Osteocyte (in vitro differentiated cells): ENCODE data around the gene OR2A12. TPM values are rescaled to one million over a fixed set of nuclear protein-coding genes. Genes with fewer than 3 reads are reported as not detected.

Experiments used
- DNase-seq: peaks from one replicate; pipeline ENCODE4 v3.0.0; 2021; ENCODE audit warnings: mixed read lengths; ENCODE audit not compliant: unreplicated experiment; ENCODE audit errors: extremely low spot score
- H3K27ac Mint-ChIP-seq: one replicate; pipeline ENCODE4 v1.8.0; 2021; ENCODE audit warnings: mild to moderate bottlenecking, mixed read lengths; ENCODE audit not compliant: unreplicated experiment
- H3K27me3 Mint-ChIP-seq: one replicate; pipeline ENCODE4 v1.8.0; 2021; ENCODE audit warnings: mixed read lengths; ENCODE audit not compliant: unreplicated experiment
- H3K36me3 Mint-ChIP-seq: one replicate; pipeline ENCODE4 v1.8.0; 2021; ENCODE audit warnings: mixed read lengths; ENCODE audit not compliant: unreplicated experiment
- H3K4me1 Mint-ChIP-seq: one replicate; pipeline ENCODE4 v1.8.0; 2021; ENCODE audit warnings: mixed read lengths; ENCODE audit not compliant: unreplicated experiment
- H3K4me3 Mint-ChIP-seq: one replicate; pipeline ENCODE4 v1.8.0; 2021; ENCODE audit warnings: mild to moderate bottlenecking, moderate library complexity, mixed read lengths; ENCODE audit not compliant: unreplicated experiment
- H3K9me3 Mint-ChIP-seq: one replicate; pipeline ENCODE4 v1.8.0; 2021; ENCODE audit warnings: mixed read lengths; ENCODE audit not compliant: unreplicated experiment
- CTCF ChIP-seq: fragments of 200-600 bp; sonication (generic); IDR thresholded peaks from 2 replicates; pipeline ENCODE4 v1.5.0; 2021; ENCODE audit warnings: antibody characterized with exemption, mild to moderate bottlenecking, moderate library complexity
- total RNA-seq: library from RNA; stranded (reverse); gene quantifications from 2 replicates; pipeline ENCODE4 v1.2.1, GENCODE V29; 2021

The OR2A12 gene
- total RNA-seq, 1 donor from 2014 or later, result not detected

- H3K9me3 Mint-ChIP-seq, result no peaks in the 10 kb centered on the region
- no peak for DNase-seq
- no peak overlapping the region for H3K27ac Mint-ChIP-seq
- no peaks in the 10 kb centered on the region for H3K36me3 Mint-ChIP-seq
- H3K4me3 Mint-ChIP-seq, result no peak overlapping the region
- TF ChIP-seq CTCF, result no peak
- H3K4me1 Mint-ChIP-seq, result no peaks in the 10 kb centered on the region
- peaks cover 24% of the 10 kb centered on the region for H3K27me3 Mint-ChIP-seq
Observed at GRCh38 chr7:144098776-144099175, 12.7 kb downstream of the OR2A12 start.

- TF ChIP-seq CTCF, result no peak
- H3K4me1 Mint-ChIP-seq, result no peaks in the 10 kb centered on the region
- no peak overlapping the region for H3K27ac Mint-ChIP-seq
- H3K36me3 Mint-ChIP-seq, result no peaks in the 10 kb centered on the region
- peaks cover 31% of the 10 kb centered on the region for H3K27me3 Mint-ChIP-seq
- H3K4me3 Mint-ChIP-seq, result no peak overlapping the region
- no peak for DNase-seq
- H3K9me3 Mint-ChIP-seq, result no peaks in the 10 kb centered on the region
Observed at GRCh38 chr7:144100607-144101006, 14.5 kb downstream of the OR2A12 start.

- no peak for DNase-seq
- TF ChIP-seq CTCF, result no peak
- no peaks in the 10 kb centered on the region for H3K36me3 Mint-ChIP-seq
- H3K27me3 Mint-ChIP-seq, result peaks cover 37% of the 10 kb centered on the region
- no peaks in the 10 kb centered on the region for H3K4me1 Mint-ChIP-seq
- no peak overlapping the region for H3K4me3 Mint-ChIP-seq
- no peaks in the 10 kb centered on the region for H3K9me3 Mint-ChIP-seq
- H3K27ac Mint-ChIP-seq, result no peak overlapping the region
Observed at GRCh38 chr7:144102041-144102440, 16.0 kb downstream of the OR2A12 start.

GRCh38 chr7:144105211-144105610, 19.1 kb downstream of the OR2A12 start:
- DNase-seq, result no peak
- Mint-ChIP-seq H3K4me3 (no peak overlapping the region), H3K4me1 (no peaks in the 10 kb centered on the region), H3K36me3 (no peaks in the 10 kb centered on the region), H3K9me3 (no peaks in the 10 kb centered on the region), H3K27me3 (peaks cover 30% of the 10 kb centered on the region), H3K27ac (no peak overlapping the region)
- no peak for TF ChIP-seq CTCF

- Mint-ChIP-seq H3K36me3 (no peaks in the 10 kb centered on the region), H3K9me3 (no peaks in the 10 kb centered on the region), H3K27me3 (peaks cover 36% of the 10 kb centered on the region), H3K4me3 (no peak within 1 kb of the TSS), H3K4me1 (no peaks in the 10 kb centered on the region), H3K27ac (no peak within 1 kb of the TSS)
- no peak for TF ChIP-seq CTCF
- no peak for DNase-seq
Observed at GRCh38 chr7:144109283-144109682, 23.2 kb downstream of the OR2A12 start, which contains the start of gene OR2A2. Gene OR2A2, plus strand, starts transcription at chr7:144109583. Its CDS starts 0 bp downstream, at chr7:144109583.
